NCI-H774 (cell line): ENCODE measurements around the gene C17orf113.

Experiments used
- DNase-seq: peaks from one replicate; lab custom pipeline; 2025; lab: John Stamatoyannopoulos, UW

Gene C17orf113

DNA sequence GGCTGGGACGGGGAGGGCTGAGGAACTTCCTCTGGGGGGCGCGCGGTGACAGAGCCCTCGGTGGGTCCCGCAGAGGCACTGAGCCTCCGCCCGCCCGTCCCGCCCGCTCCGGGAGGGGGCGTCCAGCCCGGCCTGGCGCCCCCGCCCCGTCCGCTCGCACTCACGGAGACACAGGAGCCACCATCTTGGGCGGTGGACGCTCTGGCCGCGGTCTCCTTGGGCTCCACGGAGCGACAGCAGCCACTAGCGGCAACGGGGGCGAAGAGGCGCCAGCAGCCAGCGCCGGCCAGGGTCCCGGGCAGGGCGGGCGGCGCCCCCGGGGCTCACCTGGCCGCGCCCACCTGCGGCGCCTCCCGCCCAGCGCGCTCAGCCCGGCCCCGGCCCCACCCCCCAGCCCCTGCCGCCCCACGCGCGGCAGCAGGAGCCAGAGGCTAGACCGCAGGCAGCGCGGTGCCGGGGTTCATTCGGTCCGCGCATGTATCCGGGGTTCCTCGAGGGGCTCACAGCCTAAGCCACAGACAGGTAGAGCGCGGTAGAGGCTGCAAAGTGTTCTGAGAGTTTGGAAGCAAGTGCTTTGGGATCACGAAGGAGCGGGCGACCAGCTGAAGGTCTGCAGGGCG lies at the start of gene C17orf113:
TSS of gene C17orf113 (minus strand) at position 209 of the 620 bp plus-strand sequence. CDS start 7,225 bp downstream, outside the sequence.
- peak; percentile 61 for DNase-seq

DNA sequence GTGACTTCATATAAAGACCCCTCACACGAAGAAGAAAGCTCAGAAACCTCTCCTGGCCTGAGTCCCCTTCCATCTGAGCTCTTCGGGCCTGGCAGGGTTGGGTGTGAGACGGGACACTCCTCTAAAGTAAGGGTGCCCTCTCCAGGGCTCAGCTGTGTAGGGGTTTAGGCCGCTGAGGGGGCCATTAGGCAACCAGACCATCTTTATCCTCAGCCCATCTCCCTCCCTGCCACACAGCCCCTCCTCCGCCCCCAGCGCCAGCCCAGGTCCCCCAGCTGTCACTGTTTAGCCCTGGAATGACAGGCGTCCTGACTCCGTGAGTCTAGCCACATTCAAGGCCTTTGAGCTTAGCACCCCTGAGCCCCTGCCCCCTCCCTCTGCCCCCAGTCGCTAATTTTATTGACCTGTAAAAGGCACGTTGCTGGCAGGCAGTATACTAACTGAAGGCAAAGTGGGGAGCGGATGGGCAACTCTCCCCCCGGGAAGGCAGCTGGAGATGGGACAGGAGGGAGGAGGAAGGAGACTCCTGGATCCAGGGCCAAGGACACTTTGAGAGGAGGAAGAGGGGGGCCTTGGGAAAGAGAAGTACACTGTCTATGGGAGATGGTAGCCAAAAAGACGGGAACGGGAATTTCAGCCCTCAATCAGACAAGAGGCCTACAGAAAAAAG lies 48.5 kb upstream of the C17orf113 start:
- DNase-seq: no peak

DNA sequence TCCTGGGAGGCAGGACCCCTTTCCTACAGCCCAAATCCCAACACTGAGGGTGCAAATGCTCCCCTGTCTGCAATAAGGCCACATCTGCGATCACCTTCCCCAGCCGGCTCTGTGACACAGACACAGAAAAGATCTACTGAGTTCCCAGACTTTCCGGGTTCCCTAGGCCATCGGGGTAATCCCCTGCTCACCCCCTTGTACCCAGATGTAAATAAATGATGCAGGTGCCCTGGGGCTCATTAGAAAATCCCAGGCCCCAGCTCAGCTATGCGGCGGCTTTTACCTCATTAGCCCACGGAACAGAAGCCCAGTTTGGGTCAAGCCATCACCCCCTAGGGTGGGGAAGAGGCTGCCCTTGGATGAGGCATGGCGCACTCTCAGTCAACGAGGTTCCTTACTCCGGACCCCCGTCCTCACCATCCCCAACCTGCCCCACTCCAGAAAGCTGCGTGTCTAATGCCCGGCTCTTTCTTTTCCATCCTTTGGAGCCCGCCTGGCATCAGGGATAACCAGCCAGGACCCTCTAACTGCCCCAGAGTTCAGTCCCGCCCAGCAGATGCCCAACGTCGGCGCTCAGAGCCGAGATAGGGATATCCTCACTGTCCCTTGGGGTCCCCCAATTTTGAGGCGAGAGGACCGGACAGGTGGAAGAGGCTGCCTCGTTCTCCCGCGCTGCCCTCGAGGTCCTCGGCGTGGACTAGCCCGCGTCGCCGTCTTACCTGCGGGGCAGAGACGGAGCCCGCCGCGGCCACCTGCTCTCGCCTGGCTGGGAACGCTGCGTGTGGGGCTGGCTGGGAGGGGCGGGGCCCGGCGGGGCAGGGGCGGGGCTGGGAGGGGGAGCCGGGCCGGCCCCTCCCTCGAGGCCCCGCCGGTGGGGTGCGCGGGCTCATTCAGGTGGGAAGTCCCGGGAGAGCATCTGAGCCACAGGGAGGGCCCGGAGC lies 47.6 kb upstream of the C17orf113 start, which contains the start of gene ZNF385C:
TSS of gene ZNF385C (minus strand) at position 783 of the 941 bp plus-strand sequence. CDS start 35,417 bp downstream, outside the sequence.
- peak; percentile 40 for DNase-seq

DNA sequence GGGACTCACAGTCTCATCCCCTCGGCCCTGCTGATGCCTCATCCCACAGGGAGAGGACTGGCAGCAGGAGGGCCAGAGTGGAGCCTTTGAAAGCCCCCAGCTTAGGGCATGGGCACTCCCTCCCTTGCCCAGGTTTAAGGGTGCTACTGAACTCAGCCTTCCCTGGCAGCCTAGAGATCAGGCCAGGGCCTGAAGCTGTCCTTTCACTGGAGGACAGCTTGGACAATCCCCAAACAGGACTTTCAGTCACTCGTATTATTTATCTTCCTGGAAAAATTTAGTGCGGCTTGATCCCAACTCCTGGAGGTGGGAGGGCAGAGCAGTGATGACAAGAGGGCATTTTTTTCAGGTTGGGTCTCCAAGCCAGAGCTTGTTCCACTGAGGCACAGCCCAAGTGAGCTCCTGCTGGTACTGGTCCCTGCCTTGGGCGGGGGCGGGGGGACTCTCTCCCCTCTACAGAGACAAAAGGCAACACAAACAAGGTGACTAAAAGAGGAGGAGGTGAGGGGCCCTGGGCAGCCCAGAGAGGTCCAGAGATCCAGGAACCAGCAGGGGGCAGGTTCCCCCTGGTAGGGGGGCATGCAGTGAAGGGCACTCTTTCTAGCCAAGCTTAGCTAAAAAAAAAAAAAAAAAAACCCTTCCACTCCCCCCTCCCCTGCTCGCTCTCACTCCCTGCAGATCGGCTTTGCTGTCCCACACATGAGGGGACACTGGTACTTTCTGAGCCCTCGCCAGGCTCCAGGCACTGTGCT lies 46.1 kb upstream of the C17orf113 start:
- DNase-seq: no peak

DNA sequence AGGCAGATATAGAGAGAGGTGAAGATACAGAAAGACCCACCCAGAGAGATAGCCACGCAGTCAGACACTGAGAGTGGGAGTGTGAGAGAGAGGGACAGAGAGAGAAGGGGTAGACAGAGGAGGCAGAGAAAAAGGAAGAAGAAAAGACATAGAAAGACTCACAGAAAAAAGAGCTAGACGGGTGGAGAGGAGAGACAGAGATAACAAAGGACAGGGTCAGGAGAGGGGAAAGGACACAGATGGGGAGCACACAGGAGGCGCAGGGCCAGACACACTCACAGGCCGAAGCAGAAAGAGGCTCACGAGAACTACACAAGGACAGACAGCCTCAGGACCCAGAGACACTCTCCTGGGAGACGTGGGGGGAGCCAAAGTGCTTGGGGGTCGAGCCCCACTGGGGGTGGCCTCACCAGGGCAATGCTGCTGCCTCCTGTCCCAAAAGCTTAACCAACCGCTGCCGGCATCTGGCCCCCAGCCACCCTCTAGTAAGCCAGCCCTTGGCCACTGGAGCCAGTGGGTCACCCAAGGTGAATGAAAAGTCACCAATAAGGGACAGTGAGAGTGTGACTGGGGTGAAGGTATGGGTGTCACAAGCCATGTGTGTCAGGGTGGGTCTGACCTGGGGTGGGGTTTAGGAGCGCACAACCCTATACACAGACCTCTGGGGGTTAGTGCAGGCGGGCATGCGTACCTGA lies 44.1 kb upstream of the C17orf113 start:
- DNase-seq: no peak

DNA sequence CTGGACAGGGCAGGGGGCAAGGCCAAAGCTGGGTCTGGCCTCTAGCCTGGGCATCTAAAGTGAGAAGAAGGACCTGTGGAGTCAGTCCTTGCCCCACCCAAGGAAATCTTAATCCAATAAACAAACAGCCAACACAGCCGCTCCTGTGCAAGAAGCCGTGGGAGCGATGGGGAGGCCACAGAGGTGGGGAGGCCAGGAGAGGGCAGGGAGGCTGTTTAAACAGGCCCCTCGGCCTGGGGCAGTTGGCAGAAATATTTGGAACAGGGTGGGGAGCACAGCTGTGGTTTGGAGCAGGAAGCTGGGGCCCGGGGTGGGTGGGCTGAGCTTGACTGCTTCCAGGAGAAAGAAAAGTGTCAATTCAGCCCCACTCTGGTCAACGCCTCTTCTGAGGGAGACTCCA lies 42.5 kb upstream of the C17orf113 start:
- DNase-seq: no peak

DNA sequence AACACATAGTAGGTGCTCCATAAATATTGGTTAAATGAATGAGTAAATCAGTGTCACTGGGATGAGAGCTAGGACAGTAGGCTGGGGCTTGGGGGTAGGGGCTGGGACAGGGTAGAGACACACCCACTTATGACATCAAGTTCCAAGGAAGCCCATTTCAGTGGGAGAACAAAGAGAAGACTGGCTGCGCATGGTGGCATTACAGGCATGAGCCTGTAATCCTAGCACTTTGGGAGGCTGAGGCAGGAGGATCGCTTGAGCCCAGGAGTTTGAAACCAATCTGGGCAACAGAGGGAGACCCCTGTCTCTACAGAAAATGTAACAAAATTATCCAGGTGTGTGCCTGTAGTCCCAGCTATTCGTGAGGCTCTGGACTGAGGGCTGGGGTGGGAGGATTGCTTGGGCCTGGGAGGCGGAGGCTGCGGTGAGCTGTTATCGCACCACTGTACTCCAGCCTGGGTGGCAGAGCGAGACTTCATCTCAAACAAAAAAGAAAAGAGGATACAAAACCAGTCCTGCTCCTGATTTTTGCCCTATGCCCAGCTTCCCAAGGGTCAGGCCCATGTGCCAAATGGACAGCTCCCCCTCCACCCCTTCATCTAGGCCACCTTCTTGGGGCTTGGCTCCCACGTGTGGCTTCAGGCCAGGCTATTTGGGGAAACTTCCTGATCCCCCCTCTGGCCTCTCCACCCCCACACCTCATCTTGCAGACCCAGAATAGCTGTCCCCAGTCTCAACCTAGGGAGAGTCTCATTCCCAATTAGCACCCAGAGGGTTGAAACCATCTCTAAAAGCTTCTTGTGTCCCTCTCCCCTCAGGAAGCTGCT lies 40.8 kb upstream of the C17orf113 start:
- DNase-seq: no peak

DNA sequence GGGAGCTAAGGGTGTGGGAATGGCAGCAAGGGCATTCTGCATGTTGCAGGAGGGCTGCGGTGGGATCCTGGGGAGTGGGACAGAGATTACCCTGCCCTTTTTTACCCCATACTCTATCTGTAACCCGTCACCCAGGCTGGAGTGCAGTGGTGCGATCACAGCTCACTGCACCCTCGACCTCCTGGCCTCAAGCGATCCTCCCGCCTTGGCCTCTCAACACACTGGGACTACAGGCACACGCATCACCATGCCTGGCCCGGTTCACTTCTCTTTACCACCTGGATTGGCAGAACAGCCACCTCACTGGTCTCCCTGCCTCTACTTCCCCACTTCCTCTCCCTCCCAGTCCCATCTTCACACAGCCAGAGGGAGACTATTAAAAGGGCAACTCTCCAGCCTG lies 38.3 kb upstream of the C17orf113 start:
- DNase-seq: no peak

DNA sequence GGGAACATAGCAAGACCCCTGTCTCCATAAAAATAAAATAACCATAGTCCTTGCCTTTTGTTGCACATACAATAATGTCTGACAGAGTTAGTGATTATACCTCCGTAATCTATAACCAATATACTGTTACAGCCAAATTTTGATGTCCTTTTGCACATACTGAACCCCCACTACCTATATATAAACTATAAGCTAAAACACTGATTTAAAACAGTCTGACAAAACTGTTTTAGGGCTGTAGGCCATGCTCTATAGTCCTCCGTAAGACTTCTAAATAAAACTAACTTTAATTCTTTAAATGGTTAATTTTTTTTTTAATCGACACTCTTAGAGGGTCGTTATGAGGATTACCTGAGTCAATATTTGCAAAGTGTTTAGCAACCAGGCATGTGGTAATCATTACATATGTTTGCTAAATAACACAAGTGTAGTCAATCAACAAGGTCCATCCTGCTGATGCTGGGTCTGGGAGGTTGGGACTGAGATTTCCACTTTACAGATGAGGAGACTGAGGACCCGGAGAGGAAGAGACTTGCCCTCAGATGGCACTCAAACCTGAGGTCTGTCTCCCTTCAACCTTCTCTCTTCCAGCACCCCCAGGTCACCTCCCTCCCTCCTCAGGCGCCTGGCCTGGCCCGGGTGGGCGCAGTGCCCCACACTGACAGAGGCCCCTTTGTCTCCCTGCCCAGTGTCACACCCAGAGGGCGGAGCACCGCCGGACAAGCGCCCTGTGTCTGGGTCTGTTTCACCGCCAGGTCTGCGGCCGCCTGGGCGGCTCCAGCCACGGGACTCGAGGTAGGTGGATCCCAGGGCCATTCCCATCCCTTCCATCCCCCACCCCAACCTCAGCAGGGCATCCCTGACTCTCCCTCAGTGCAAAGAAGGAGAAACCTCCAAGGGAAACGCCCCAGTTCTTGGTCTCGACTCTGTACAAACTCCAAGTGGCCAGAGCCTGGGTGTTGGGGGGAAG lies 37.6 kb upstream of the C17orf113 start:
- no peak for DNase-seq

DNA sequence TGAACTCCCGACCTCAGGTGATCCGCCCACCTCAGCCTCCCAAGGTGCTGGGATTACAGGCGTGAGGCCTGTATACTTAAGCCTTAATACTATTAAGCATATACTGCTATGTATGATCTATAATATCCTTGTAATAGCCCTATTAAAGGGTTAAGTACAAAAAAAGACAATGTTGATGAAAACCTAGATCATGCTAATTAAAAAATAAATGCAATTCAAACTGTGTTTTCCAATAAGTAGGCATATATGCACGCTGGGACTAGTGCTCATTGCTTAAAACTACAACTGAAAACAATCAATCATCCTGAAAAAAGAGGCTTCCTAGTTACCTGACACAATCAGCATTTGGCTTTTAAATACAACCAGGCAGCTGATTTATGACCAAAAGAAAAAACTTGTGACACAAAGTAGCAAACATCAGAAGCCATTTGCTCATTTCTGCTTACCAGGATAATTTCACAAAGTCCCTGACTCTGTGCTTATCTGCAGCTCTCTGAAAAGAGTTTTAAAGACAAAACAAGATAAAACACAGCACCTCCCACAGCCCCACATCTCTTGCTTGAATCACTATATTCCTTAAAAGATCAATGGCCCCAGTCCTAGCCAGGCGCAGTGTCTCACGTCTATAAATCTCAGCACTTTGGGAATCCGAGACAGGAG lies 36.8 kb upstream of the C17orf113 start:
- DNase-seq: no peak

DNA sequence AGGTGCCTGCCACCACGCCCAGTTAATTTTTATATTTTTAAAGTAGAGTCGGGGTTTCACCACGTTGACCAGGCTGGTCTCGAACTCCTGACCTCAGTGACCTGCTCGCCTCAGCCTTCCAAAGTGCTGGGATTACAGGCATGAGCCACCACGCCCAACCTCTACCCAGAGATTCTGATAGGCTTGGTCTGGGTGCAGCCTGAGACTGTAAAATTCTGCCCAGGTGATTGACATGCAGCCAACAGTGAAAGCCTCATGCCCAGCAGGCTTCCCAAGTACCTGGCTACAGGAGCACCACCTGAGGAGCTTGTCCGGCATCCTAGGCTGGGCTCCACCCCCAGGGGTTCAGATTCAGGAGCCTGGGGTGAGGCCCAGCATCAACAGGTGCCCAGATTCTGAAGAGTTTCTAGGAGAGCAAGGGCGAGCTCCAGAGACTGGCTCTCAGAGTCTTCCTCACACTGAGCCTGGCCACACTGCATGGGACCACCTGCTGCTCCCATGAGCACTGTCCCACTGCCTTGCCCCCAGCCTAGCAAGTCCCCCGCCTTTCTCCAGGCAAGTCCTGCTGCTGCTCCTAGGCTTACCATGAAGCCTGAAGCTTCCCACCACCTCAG lies 31.2 kb upstream of the C17orf113 start:
- DNase-seq: no peak

DNA sequence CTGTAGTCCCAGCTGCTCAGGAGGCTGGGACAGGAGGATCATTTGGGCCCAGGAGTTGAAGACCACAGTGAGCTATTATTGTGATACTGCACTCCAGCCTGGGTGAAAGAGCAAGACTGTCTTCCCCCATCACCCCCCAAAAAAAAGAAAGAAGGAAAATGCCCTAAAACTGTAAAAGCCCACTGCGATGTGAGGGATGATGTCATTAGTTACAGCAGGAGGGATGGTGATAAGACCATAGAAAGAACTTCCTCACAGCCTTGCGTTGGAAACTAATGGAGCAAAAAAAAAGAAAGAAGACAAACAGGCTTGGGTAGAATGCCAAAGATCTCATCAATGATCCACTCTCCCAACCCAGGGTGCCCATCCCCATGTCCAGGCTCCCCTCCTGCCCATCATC lies 29.1 kb upstream of the C17orf113 start:
- no peak for DNase-seq

DNA sequence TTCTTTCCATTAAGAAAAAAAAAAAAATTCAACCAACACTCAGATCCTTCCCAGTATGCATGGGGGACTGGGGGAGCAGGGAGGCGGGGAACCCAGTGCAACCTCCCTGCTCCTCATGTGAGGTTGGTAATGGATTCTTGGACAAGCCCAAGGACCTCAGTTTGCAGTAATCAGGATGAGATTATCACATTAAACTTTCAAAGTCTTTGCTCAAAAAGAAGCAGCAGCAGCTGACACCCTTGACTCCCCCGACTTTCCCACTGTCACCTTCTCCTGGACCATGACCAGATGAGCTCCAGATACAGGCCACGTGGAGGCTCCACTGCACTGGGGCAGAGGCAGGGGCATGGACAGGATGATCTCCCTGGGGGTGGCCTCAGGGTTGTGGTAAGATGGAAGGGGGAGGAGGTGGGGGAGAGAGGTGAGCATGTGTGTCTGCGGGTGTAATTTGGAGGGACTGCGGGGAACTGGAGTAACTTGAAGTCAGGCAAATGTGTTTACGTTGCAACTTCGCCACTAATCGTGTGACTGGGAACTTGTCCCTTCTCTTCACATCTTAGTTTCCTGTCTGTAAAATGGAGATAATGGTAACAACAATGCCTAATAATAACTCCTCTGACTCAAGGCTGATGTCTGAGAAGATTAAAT lies 28.1 kb upstream of the C17orf113 start:
- no peak for DNase-seq

DNA sequence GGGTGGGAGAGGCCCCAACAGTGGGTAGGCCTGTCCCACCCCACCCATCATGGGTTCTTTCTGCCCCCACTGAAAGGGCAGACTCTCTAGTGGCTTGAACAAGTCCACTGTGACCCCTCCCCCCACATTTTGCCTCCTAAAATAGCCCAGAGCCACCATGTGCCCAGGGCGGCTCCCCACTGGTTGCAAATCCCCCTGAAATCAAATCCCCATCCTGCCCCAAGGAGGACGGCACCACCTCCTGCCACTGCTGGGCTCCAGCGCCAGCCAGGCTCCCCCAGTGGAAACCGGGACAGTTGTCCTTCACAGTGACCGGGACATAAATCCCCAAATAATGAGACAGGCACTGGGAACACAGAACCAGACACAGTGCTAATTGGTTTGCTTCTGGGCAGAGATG lies 27.4 kb upstream of the C17orf113 start:
- no peak for DNase-seq

DNA sequence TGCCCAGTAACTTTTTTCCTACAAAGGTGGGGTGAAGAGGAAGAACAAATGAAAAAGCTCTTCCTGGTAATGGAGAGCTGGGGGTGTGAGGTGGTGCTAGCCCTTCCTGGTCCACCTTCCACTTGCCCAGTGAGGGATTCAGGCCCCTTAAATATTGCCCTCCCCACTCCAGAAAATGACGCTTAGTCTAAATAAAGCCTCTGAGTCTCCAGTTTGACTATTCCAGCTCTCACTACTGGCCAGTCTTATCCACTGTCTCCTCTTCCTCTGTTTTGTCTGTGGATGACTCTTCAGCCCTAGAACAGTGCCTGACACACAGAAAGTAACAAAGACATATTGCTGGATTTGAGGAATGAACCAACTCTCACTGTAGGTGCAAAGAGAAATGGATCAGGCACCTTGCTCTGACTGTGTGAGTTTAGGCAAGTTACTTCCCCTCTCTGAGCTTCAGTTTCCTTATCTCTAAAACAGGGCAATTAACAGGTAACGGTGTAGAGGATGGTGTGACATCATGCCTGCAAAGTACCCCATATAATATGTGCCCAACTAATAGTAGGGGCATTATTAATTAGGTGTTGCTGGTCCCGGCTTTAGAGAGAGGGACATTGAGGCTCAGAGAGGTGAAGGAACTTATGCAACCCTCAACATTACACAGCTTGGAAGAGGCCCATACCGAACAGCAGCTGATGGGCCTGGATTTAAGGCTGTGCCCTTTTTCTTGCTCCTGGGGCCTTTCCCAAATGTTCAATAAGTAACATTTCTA lies 26.6 kb upstream of the C17orf113 start:
- no peak for DNase-seq

DNA sequence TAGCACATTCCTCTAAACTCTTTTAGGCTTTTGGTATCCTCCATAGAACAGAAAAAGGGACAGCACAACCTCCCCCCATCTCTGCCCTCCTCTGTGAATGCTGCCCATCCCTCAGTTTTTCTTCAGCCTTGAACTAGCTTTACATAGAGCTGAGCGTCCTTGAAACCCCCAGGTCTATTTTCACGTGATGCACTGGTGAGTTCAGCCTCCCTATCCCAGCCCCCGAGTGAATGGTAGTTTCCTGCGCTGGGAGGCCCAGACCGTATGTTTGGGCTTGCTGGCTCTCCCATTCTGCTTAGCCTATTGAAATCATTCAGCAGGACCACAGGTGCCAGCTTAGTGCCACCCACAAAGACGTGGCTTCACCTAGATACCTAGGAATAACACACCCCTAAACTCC lies 25.4 kb upstream of the C17orf113 start:
- DNase-seq: no peak
